Amniotic stem cell (primary cell): ENCODE results near the gene STRIP1.
A peak's percentile ranks its signal among the peaks of the same experiment; 100 is the strongest.

ENCODE experiments used
- DNase-seq: peaks from one replicate; lab custom pipeline; 2025; lab: John Stamatoyannopoulos, UW

Gene STRIP1

GRCh38 chr1:110053552-110054428 is 19.4 kb downstream of the STRIP1 start:
- no peak for DNase-seq

GRCh38 chr1:110055493-110056284 is 21.3 kb downstream of the STRIP1 start:
- no peak for DNase-seq

GRCh38 chr1:110056285-110056683 is 21.9 kb downstream of the STRIP1 start:
- DNase-seq, result no peak

- DNase-seq, result peak; percentile 66
Observed at GRCh38 chr1:110056776-110057175, 22.4 kb downstream of the STRIP1 start.

- no peak for DNase-seq
Observed at GRCh38 chr1:110057963-110058518, 23.6 kb downstream of the STRIP1 start.

GRCh38 chr1:110058591-110058990 is 24.2 kb downstream of the STRIP1 start:
- no peak for DNase-seq

- DNase-seq, result no peak
Observed at GRCh38 chr1:110059133-110059863, 24.9 kb downstream of the STRIP1 start.

GRCh38 chr1:110060034-110060661 is 25.7 kb downstream of the STRIP1 start:
- DNase-seq, result no peak

- no peak for DNase-seq
Observed at GRCh38 chr1:110060662-110061060, 26.2 kb downstream of the STRIP1 start.

GRCh38 chr1:110061341-110061740 is 26.9 kb downstream of the STRIP1 start:
- no peak for DNase-seq

GRCh38 chr1:110062612-110063011 is 28.2 kb downstream of the STRIP1 start:
- no peak for DNase-seq

- no peak for DNase-seq
Observed at GRCh38 chr1:110063781-110064180, 29.4 kb downstream of the STRIP1 start.

- no peak for DNase-seq
Observed at GRCh38 chr1:110064576-110065337, 30.3 kb downstream of the STRIP1 start.

- no peak for DNase-seq
Observed at GRCh38 chr1:110065841-110066240, 31.4 kb downstream of the STRIP1 start.

- no peak for DNase-seq
Observed at GRCh38 chr1:110067479-110067892, 33.1 kb downstream of the STRIP1 start.

GRCh38 chr1:110067893-110068645 is 33.6 kb downstream of the STRIP1 start:
- DNase-seq, result no peak

- DNase-seq, result no peak
Observed at GRCh38 chr1:110068646-110069403, 34.4 kb downstream of the STRIP1 start.

- DNase-seq, result no peak
Observed at GRCh38 chr1:110069404-110070281, 35.2 kb downstream of the STRIP1 start.
